ENCODE data around the gene MRPL11. TPM values are rescaled to one million over a fixed set of nuclear protein-coding genes. Genes with fewer than 3 reads are reported as not detected.
A peak's percentile ranks its signal among the peaks of the same experiment; 100 is the strongest.

The MRPL11 gene
- total and polyA plus RNA-seq, 4 donors, result 27.6 to 54.5 (median 36.8) TPM

- H3K27ac ChIP-seq (ENCODE audit: low read depth in 1 of 2, low read length in 2 of 2), result no peak overlapping the region
- no peaks in the 10 kb centered on the region for H3K4me1 ChIP-seq (ENCODE audit: control insufficient read depth in 1 of 2, insufficient read depth in 2 of 2, low read length in 2 of 2)
- WGBS, 2 donors, result 0% methylated on average over 46 to 63 of the region's 63 CpGs
- no peaks in the 10 kb centered on the region for H3K27me3 ChIP-seq (ENCODE audit: control insufficient read depth in 1 of 2, insufficient read depth in 2 of 2, low read length in 1 of 2)
- intact Hi-C loops (cut with DNase I), result loop anchor here (1.0 to 10.0 kb wide), 3 partner anchors 22 to 276 kb away; no protein-coding TSS in a partner anchor
- ATAC-seq (ENCODE audit: low FRiP score) (peak; percentile 95), DNase-seq (peak; percentile 94 to 98)
- H3K36me3 ChIP-seq (ENCODE audit: control insufficient read depth in 1 of 2, insufficient read depth in 2 of 2, low read length in 1 of 2), result no peaks in the 10 kb centered on the region
- no peaks in the 10 kb centered on the region for H3K9me3 ChIP-seq (ENCODE audit: control insufficient read depth, low read length)
- H3K4me3 ChIP-seq (ENCODE audit: low read length in 2 of 2), result peak overlapping the region; percentile 38 to 55
Measured at GRCh38 chr11:66408488-66409214, 30.0 kb downstream of the MRPL11 start.

DNA sequence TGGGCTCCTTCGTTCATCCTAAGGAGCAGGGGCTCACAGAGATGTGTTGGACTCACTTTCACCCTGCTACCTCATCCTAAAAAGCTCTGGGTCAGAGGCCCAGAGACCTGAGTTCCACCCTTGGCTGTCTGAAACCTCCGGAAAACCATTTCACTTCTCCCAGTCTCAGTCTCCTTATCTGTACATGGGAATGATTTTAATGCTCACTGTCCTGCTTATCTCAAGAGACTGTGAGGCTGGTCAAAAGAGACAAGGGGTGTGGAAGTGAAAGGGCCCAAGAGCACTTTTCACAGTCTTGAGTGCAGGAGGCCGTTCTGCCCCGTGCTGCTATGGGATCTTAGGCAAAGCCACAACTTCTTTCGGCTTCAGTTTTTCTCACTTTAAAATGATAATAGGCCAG, 31.0 kb downstream of the MRPL11 start:
- Histone ChIP-seq H3K27ac (ENCODE audit: low read depth in 1 of 2, low read length in 2 of 2) (no peak overlapping the region), H3K36me3 (ENCODE audit: control insufficient read depth in 1 of 2, insufficient read depth in 2 of 2, low read length in 1 of 2) (no peaks in the 10 kb centered on the region), H3K4me3 (ENCODE audit: low read length in 2 of 2) (no peak overlapping the region), H3K27me3 (ENCODE audit: control insufficient read depth in 1 of 2, insufficient read depth in 2 of 2, low read length in 1 of 2) (no peaks in the 10 kb centered on the region), H3K4me1 (ENCODE audit: control insufficient read depth in 1 of 2, insufficient read depth in 2 of 2, low read length in 2 of 2) (no peaks in the 10 kb centered on the region), H3K9me3 (ENCODE audit: control insufficient read depth, low read length) (no peaks in the 10 kb centered on the region)
- no peak for DNase-seq
- WGBS, 2 donors, result 55 to 57% methylated on average over 5 of the region's 5 CpGs
- intact Hi-C loops (cut with DNase I), result loop anchor here (1.0 to 10.0 kb wide), 3 partner anchors 23 to 277 kb away; no protein-coding TSS in a partner anchor
- ATAC-seq (ENCODE audit: low FRiP score), result no peak

DNA sequence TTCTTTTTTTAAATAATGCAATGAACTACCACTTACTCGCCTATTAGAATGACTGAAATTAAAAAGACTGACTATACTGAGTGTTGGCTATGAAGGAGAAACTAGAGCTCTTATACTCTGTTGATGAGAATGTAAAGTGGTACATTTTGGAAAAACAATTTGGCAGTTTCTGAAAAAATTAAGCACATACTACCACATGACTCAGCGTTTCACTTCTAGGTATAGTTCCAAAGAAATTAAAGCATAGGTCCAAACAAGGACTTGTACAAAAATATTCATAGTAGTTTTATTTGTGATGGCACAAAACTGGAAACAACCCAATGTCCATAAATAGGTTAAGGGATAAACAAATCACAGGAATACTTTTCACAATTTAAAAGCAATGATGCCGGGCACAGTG, 44.7 kb downstream of the MRPL11 start:
- no peak for ATAC-seq (ENCODE audit: low FRiP score)

DNA sequence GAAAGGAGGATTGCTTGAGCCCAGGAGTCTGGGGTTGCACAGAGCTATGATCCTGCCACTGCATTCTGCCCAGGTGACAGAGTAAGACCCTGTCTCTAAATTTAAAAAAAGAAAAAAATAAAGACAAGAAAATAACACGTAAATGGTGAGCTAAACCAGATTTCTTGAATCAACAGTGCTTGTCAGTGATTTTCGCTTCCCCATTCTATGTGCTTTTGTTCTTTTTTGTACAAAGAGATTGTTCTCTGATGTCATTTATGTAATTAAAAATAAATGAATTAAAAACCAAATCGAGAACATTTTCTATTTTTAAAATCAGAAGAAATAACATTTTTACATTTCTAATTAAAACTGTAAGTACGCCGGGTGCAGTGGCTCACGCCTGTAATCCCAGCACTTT, 47.3 kb downstream of the MRPL11 start:
- H3K4me1 ChIP-seq (ENCODE audit: control insufficient read depth in 1 of 2, insufficient read depth in 2 of 2, low read length in 2 of 2), result no peaks in the 10 kb centered on the region
- intact Hi-C loops (cut with DNase I), result no loop called here
- no peak overlapping the region for H3K4me3 ChIP-seq (ENCODE audit: low read length in 2 of 2)
- no peaks in the 10 kb centered on the region for H3K36me3 ChIP-seq (ENCODE audit: control insufficient read depth in 1 of 2, insufficient read depth in 2 of 2, low read length in 1 of 2)
- H3K27ac ChIP-seq (ENCODE audit: low read depth in 1 of 2, low read length in 2 of 2), result no peak overlapping the region
- DNase-seq (no peak), ATAC-seq (ENCODE audit: low FRiP score) (no peak)
- WGBS, 2 donors, result 68 to 78% methylated on average over 6 of the region's 6 CpGs
- no peaks in the 10 kb centered on the region for H3K27me3 ChIP-seq (ENCODE audit: control insufficient read depth in 1 of 2, insufficient read depth in 2 of 2, low read length in 1 of 2)
- H3K9me3 ChIP-seq (ENCODE audit: control insufficient read depth, low read length), result no peaks in the 10 kb centered on the region

More for the DNA sequence above, 44.7 kb downstream of the MRPL11 start:
- Histone ChIP-seq H3K9me3 (ENCODE audit: control insufficient read depth, low read length) (no peaks in the 10 kb centered on the region), H3K27me3 (ENCODE audit: control insufficient read depth in 1 of 2, insufficient read depth in 2 of 2, low read length in 1 of 2) (peaks cover 0 to 1% of the 10 kb centered on the region in 2 donors), H3K36me3 (ENCODE audit: control insufficient read depth in 1 of 2, insufficient read depth in 2 of 2, low read length in 1 of 2) (no peaks in the 10 kb centered on the region), H3K4me3 (ENCODE audit: low read length in 2 of 2) (no peak overlapping the region), H3K4me1 (ENCODE audit: control insufficient read depth in 1 of 2, insufficient read depth in 2 of 2, low read length in 2 of 2) (no peaks in the 10 kb centered on the region), H3K27ac (ENCODE audit: low read depth in 1 of 2, low read length in 2 of 2) (no peak overlapping the region)
- intact Hi-C loops (cut with DNase I), result no loop called here
- DNase-seq, result no peak
- 42 to 54% methylated on average over 3 of the region's 3 CpGs for WGBS, 2 donors

DNA sequence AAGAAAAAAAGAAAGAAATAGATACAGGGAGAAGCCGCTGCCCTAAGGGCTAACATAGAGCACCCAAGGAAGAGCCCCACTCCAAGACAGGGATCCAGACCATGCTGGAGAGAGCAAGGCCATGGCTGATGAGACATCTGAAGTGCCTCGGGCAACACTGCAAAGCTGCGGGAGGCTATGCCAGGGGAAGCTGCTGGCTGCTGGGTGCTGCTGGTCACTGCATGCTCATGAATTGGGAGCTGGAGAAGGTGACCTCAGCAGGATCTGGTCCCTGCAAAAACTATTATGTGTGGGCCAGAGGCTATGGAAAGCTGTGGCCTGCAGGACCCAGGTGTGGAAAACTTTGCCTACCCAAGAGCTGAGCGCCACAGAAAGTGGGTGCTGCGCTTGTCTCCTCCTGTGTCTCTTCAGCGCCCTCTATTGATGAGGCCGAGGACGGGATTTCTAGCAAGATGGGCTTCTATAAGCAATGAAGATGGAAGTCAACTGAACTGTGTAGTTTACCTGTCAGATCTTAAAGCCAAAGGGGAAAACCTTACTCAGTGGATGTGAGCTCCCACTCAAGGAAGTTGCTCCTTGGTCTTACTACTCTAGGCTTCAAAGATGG, 49.8 kb downstream of the MRPL11 start:
- H3K27me3 ChIP-seq (ENCODE audit: control insufficient read depth in 1 of 2, insufficient read depth in 2 of 2, low read length in 1 of 2), result no peaks in the 10 kb centered on the region
- H3K36me3 ChIP-seq (ENCODE audit: control insufficient read depth in 1 of 2, insufficient read depth in 2 of 2, low read length in 1 of 2), result no peaks in the 10 kb centered on the region
- no peaks in the 10 kb centered on the region for H3K4me1 ChIP-seq (ENCODE audit: control insufficient read depth in 1 of 2, insufficient read depth in 2 of 2, low read length in 2 of 2)
- H3K9me3 ChIP-seq (ENCODE audit: control insufficient read depth, low read length), result no peaks in the 10 kb centered on the region
- DNase-seq (peak in 1 of 2 donors; percentile 72), ATAC-seq (ENCODE audit: low FRiP score) (no peak)
- H3K4me3 ChIP-seq (ENCODE audit: low read length in 2 of 2), result no peak overlapping the region
- intact Hi-C loops (cut with DNase I), result loop anchor here in 1 of 2 donors (1.0 kb wide), 1 partner anchor 75 kb away; no protein-coding TSS in a partner anchor
- H3K27ac ChIP-seq (ENCODE audit: low read depth in 1 of 2, low read length in 2 of 2), result no peak overlapping the region
- 29 to 33% methylated on average over 8 of the region's 8 CpGs for WGBS, 2 donors

- no peaks in the 10 kb centered on the region for H3K36me3 ChIP-seq (ENCODE audit: control insufficient read depth in 1 of 2, insufficient read depth in 2 of 2, low read length in 1 of 2)
- intact Hi-C loops (cut with DNase I), result no loop called here
- peak overlapping the region in 1 of 2 donors; percentile 36 for H3K4me3 ChIP-seq (ENCODE audit: low read length in 2 of 2)
- DNase-seq (peak; percentile 89 to 95), ATAC-seq (ENCODE audit: low FRiP score) (peak; percentile 78)
- H3K9me3 ChIP-seq (ENCODE audit: control insufficient read depth, low read length), result no peaks in the 10 kb centered on the region
- 7 to 8% methylated on average over 20 of the region's 20 CpGs for WGBS, 2 donors
- H3K27me3 ChIP-seq (ENCODE audit: control insufficient read depth in 1 of 2, insufficient read depth in 2 of 2, low read length in 1 of 2), result no peaks in the 10 kb centered on the region
- H3K4me1 ChIP-seq (ENCODE audit: control insufficient read depth in 1 of 2, insufficient read depth in 2 of 2, low read length in 2 of 2), result no peaks in the 10 kb centered on the region
- H3K27ac ChIP-seq (ENCODE audit: low read depth in 1 of 2, low read length in 2 of 2), result no peak overlapping the region
Measured at GRCh38 chr11:66386171-66387069, 52.2 kb downstream of the MRPL11 start.

Other genes with a start within 250 kb of the MRPL11 start
- 10 to 100 TPM; 32.4 to 34.3 TPM for gene KLC2, start 181.1 kb downstream of the MRPL11 start, total RNA-seq
- 10 to 100 TPM; 14.8 to 27.0 TPM for gene KLC2, start 181.1 kb downstream of the MRPL11 start, polyA plus RNA-seq
- 100 to 1,000 TPM; 102 to 111 TPM for gene RAB1B, start 170.2 kb downstream of the MRPL11 start, total RNA-seq
- 100 to 1,000 TPM; 125 to 130 TPM for gene RAB1B, start 170.2 kb downstream of the MRPL11 start, polyA plus RNA-seq
- gene CNIH2, start 160.7 kb downstream of the MRPL11 start, total RNA-seq, result 1 to 10 TPM in 1 of 2 donors, under 1 TPM in 1; 0.75 to 1.1 TPM
- gene CNIH2, start 160.7 kb downstream of the MRPL11 start, polyA plus RNA-seq, result under 1 TPM in 1 of 2 donors, not detected in 1; 0.18 TPM
- gene YIF1A, start 149.7 kb downstream of the MRPL11 start, total RNA-seq, result 10 to 100 TPM; 73.2 to 75.5 TPM
- 100 to 1,000 TPM in 1 of 2 donors, 10 to 100 TPM in 1; 76.0 to 109 TPM for gene YIF1A, start 149.7 kb downstream of the MRPL11 start, polyA plus RNA-seq
- gene TMEM151A, start 147.0 kb downstream of the MRPL11 start, total RNA-seq, result under 1 TPM in 1 of 2 donors, not detected in 1; 0.13 TPM
- gene TMEM151A, start 147.0 kb downstream of the MRPL11 start, polyA plus RNA-seq, result not detected
- gene CD248, start 121.8 kb downstream of the MRPL11 start, total RNA-seq, result 100 to 1,000 TPM in 1 of 2 donors, 10 to 100 TPM in 1; 38.6 to 118 TPM
- gene CD248, start 121.8 kb downstream of the MRPL11 start, polyA plus RNA-seq, result 1 to 10 TPM; 3.1 to 7.2 TPM
- gene RIN1, start 102.4 kb downstream of the MRPL11 start, total RNA-seq, result 1 to 10 TPM; 8.3 to 9.1 TPM
- 10 to 100 TPM in 1 of 2 donors, 1 to 10 TPM in 1; 1.8 to 13.3 TPM for gene RIN1, start 102.4 kb downstream of the MRPL11 start, polyA plus RNA-seq
- 10 to 100 TPM; 21.5 to 22.4 TPM for gene BRMS1, start 93.7 kb downstream of the MRPL11 start, total RNA-seq
- 10 to 100 TPM; 24.4 to 55.2 TPM for gene BRMS1, start 93.7 kb downstream of the MRPL11 start, polyA plus RNA-seq
- gene B4GAT1, start 91.2 kb downstream of the MRPL11 start, total RNA-seq, result 10 to 100 TPM; 11.8 to 18.8 TPM
- gene B4GAT1, start 91.2 kb downstream of the MRPL11 start, polyA plus RNA-seq, result 10 to 100 TPM in 1 of 2 donors, 1 to 10 TPM in 1; 7.0 to 18.3 TPM
- gene SLC29A2, start 67.1 kb downstream of the MRPL11 start, total RNA-seq, result 1 to 10 TPM; 1.9 to 3.3 TPM
- gene SLC29A2, start 67.1 kb downstream of the MRPL11 start, polyA plus RNA-seq, result 1 to 10 TPM in 1 of 2 donors, under 1 TPM in 1; 0.38 to 3.9 TPM
- gene NPAS4, start 17.8 kb downstream of the MRPL11 start, total RNA-seq, result 1 to 10 TPM in 1 of 2 donors, under 1 TPM in 1; 0.54 to 7.0 TPM
- 1 to 10 TPM in 1 of 2 donors, not detected in 1; 2.5 TPM for gene NPAS4, start 17.8 kb downstream of the MRPL11 start, polyA plus RNA-seq
- gene PELI3, start 28.1 kb upstream of the MRPL11 start, total RNA-seq, result 10 to 100 TPM; 11.5 to 15.7 TPM
- gene PELI3, start 28.1 kb upstream of the MRPL11 start, polyA plus RNA-seq, result 10 to 100 TPM; 14.3 to 16.3 TPM
- 10 to 100 TPM; 15.5 to 24.8 TPM for gene DPP3, start 41.6 kb upstream of the MRPL11 start, total RNA-seq
- 10 to 100 TPM; 18.8 to 23.8 TPM for gene DPP3, start 41.6 kb upstream of the MRPL11 start, polyA plus RNA-seq
- gene BBS1, start 71.8 kb upstream of the MRPL11 start, total RNA-seq, result 10 to 100 TPM; 27.2 to 58.1 TPM
- gene BBS1, start 71.8 kb upstream of the MRPL11 start, polyA plus RNA-seq, result 10 to 100 TPM; 18.9 to 34.9 TPM
- gene ZDHHC24, start 107.2 kb upstream of the MRPL11 start, total RNA-seq, result 10 to 100 TPM in 1 of 2 donors, 1 to 10 TPM in 1; 9.3 to 14.7 TPM
- gene ZDHHC24, start 107.2 kb upstream of the MRPL11 start, polyA plus RNA-seq, result 1 to 10 TPM; 4.1 to 9.3 TPM
- gene ACTN3, start 108.1 kb upstream of the MRPL11 start, total RNA-seq, result 1 to 10 TPM in 1 of 2 donors, not detected in 1; 3.0 TPM
- gene ACTN3, start 108.1 kb upstream of the MRPL11 start, polyA plus RNA-seq, result not detected
- gene CTSF, start 129.8 kb upstream of the MRPL11 start, total RNA-seq, result 100 to 1,000 TPM in 1 of 2 donors, 10 to 100 TPM in 1; 38.3 to 110 TPM
- gene CTSF, start 129.8 kb upstream of the MRPL11 start, polyA plus RNA-seq, result 10 to 100 TPM; 52.1 to 98.5 TPM
- gene CCDC87, start 154.2 kb upstream of the MRPL11 start, total RNA-seq, result under 1 TPM; 0.19 to 0.33 TPM
- under 1 TPM in 1 of 2 donors, not detected in 1; 0.10 TPM for gene CCDC87, start 154.2 kb upstream of the MRPL11 start, polyA plus RNA-seq
- 10 to 100 TPM; 25.7 to 48.0 TPM for gene CCS, start 154.3 kb upstream of the MRPL11 start, total RNA-seq
- 100 to 1,000 TPM in 1 of 2 donors, 10 to 100 TPM in 1; 29.8 to 287 TPM for gene CCS, start 154.3 kb upstream of the MRPL11 start, polyA plus RNA-seq
- gene RBM14, start 177.8 kb upstream of the MRPL11 start, total RNA-seq, result 10 to 100 TPM; 66.3 to 66.7 TPM
- gene RBM14, start 177.8 kb upstream of the MRPL11 start, polyA plus RNA-seq, result 10 to 100 TPM; 11.4 to 41.4 TPM
- 10 to 100 TPM; 86.9 to 98.1 TPM for gene RBM4, start 199.9 kb upstream of the MRPL11 start, total RNA-seq
- gene RBM4, start 199.9 kb upstream of the MRPL11 start, polyA plus RNA-seq, result 10 to 100 TPM; 78.6 to 91.1 TPM
- 10 to 100 TPM in 1 of 2 donors, 1 to 10 TPM in 1; 9.2 to 16.5 TPM for gene RBM4B, start 239.0 kb upstream of the MRPL11 start, total RNA-seq
- 10 to 100 TPM in 1 of 2 donors, 1 to 10 TPM in 1; 7.3 to 12.3 TPM for gene RBM4B, start 239.0 kb upstream of the MRPL11 start, polyA plus RNA-seq